GM23338 (cell line): ENCODE data around the gene NLRC5. TPM values are rescaled to one million over a fixed set of nuclear protein-coding genes. Genes with fewer than 3 reads are reported as not detected.

Experiments
- ATAC-seq: fragments of 200-7000 bp; cut with Tn5 transposase; 3 replicates; pipeline ENCODE4 v1.9.1; 2020
- DNase-seq: peaks from one replicate; pipeline ENCODE4 v3.0.0-alpha.2; 2015; ENCODE audit warnings: low spot score
- H2AFZ ChIP-seq: fragments of 200-600 bp; sonication (generic); 2 replicates; pipeline ENCODE4 v1.8.0; 2016; ENCODE audit warnings: antibody characterized with exemption, mild to moderate bottlenecking, moderate library complexity
- H3F3A ChIP-seq: fragments of 200-600 bp; sonication (generic); replicated peaks from 2 replicates; pipeline ENCODE4 v1.8.0; 2017; ENCODE audit warnings: antibody characterized with exemption, mixed run types, low read depth
- H3K27ac ChIP-seq: fragments of 200-600 bp; sonication (generic); 2 replicates; pipeline ENCODE4 v1.6.1; 2016; ENCODE audit warnings: low read depth
- H3K27me3 ChIP-seq: fragments of 200-600 bp; sonication (generic); 2 replicates; pipeline ENCODE4 v1.8.0; 2016; ENCODE audit warnings: mild to moderate bottlenecking, mixed run types, moderate library complexity; ENCODE audit not compliant: insufficient read depth
- H3K36me3 ChIP-seq: fragments of 200-600 bp; sonication (generic); 2 replicates; pipeline ENCODE4 v1.8.0; 2016; ENCODE audit warnings: mild to moderate bottlenecking; ENCODE audit not compliant: insufficient read depth
- H3K4me1 ChIP-seq: fragments of 200-600 bp; sonication (generic); 2 replicates; pipeline ENCODE4 v1.8.0; 2016; ENCODE audit warnings: mild to moderate bottlenecking, moderate library complexity; ENCODE audit not compliant: insufficient read depth
- H3K4me2 ChIP-seq: fragments of 200-600 bp; sonication (generic); 2 replicates; pipeline ENCODE4 v1.7.1; 2017; ENCODE audit warnings: mixed run types
- H3K4me3 ChIP-seq: fragments of 200-600 bp; sonication (generic); 2 replicates; pipeline ENCODE4 v1.6.1; 2016; ENCODE audit warnings: mixed run types
- H3K79me2 ChIP-seq: fragments of 200-600 bp; sonication (generic); replicated peaks from 2 replicates; pipeline ENCODE4 v1.8.0; 2017; ENCODE audit warnings: mild to moderate bottlenecking; ENCODE audit not compliant: insufficient read depth
- H3K9me2 ChIP-seq: fragments of 200-600 bp; sonication (generic); 2 replicates; pipeline ENCODE4 v1.8.0; 2017; ENCODE audit not compliant: insufficient read depth
- H4K20me1 ChIP-seq: fragments of 200-600 bp; sonication (generic); replicated peaks from 2 replicates; pipeline ENCODE4 v1.8.0; 2017; ENCODE audit warnings: mild to moderate bottlenecking; ENCODE audit not compliant: insufficient read depth
- H3K27ac Mint-ChIP-seq: 2 replicates; pipeline ENCODE4 v1.8.0; 2020; ENCODE audit warnings: inconsistent platforms, mild to moderate bottlenecking, moderate library complexity, mixed read lengths
- H3K27me3 Mint-ChIP-seq: 3 replicates; pipeline ENCODE4 v1.8.0; 2022; ENCODE audit warnings: low read depth, mild to moderate bottlenecking, moderate library complexity, mixed read lengths, inconsistent platforms; ENCODE audit not compliant: insufficient read depth, poor library complexity
- H3K36me3 Mint-ChIP-seq: 3 replicates; pipeline ENCODE4 v1.8.0; 2021; ENCODE audit warnings: low read depth, mild to moderate bottlenecking, inconsistent platforms, moderate library complexity, mixed read lengths
- H3K4me1 Mint-ChIP-seq: 3 replicates; pipeline ENCODE4 v1.8.0; 2020; ENCODE audit warnings: mild to moderate bottlenecking, inconsistent platforms, mixed read lengths
- H3K4me3 Mint-ChIP-seq: 3 replicates; pipeline ENCODE4 v1.8.0; 2021; ENCODE audit warnings: moderate library complexity, mild to moderate bottlenecking, inconsistent platforms, mixed read lengths
- H3K9me3 Mint-ChIP-seq: 3 replicates; pipeline ENCODE4 v1.8.0; 2020; ENCODE audit warnings: moderate library complexity, mild to moderate bottlenecking, inconsistent platforms, mixed read lengths
- CREB1 ChIP-seq: fragments of 250-450 bp; sonication (Bioruptor Pico); IDR thresholded peaks from 2 replicates; pipeline ENCODE4 v1.5.0; 2020; ENCODE audit warnings: low read depth, mild to moderate bottlenecking, moderate library complexity
- EZH2 ChIP-seq: fragments of 200-600 bp; sonication (generic); IDR thresholded peaks from one replicate; pipeline ENCODE4 v1.8.0; 2017; ENCODE audit warnings: antibody characterized with exemption, mild to moderate bottlenecking, low read depth; ENCODE audit not compliant: unreplicated experiment
- JUNB ChIP-seq: IDR thresholded peaks from one replicate; pipeline ENCODE4 v1.6.1; 2016; ENCODE audit warnings: antibody characterized with exemption; ENCODE audit not compliant: unreplicated experiment
- NANOG ChIP-seq: IDR thresholded peaks from 2 replicates; pipeline ENCODE4 v1.6.1; 2016; ENCODE audit warnings: antibody characterized with exemption, borderline replicate concordance
- POLR2AphosphoS5 ChIP-seq: IDR thresholded peaks from 2 replicates; pipeline ENCODE4 v1.6.1; 2016; ENCODE audit warnings: antibody characterized with exemption, low read depth
- STAT1 ChIP-seq: IDR thresholded peaks from one replicate; pipeline ENCODE4 v1.6.1; 2016; ENCODE audit warnings: antibody characterized with exemption; ENCODE audit not compliant: unreplicated experiment
- ZNF331 ChIP-seq: fragments of 250-450 bp; sonication (Bioruptor Pico); IDR thresholded peaks from 2 replicates; pipeline ENCODE4 v1.5.0; 2020; ENCODE audit warnings: low read depth, mild to moderate bottlenecking, moderate library complexity
- polyA plus RNA-seq: library from polyadenylated mRNA; unstranded; fragments of >200 nt; fragmentation: Nextera tagmentation; extraction: Ambion mirVana; gene quantifications from 2 replicates; pipeline ENCODE4 v1.2.1, GENCODE V29; 2016
- total RNA-seq: library from RNA; depleted of rRNA; stranded (reverse); fragments of >200 nt; shearing (Covaris generic); gene quantifications from 2 replicates; pipeline ENCODE4 v1.2.3, GENCODE V29; 2014
- TF ChIP-seq, protein P1 (sequence below): IDR thresholded peaks from 2 replicates; pipeline ENCODE4 v1.6.1; 2016; ENCODE audit warnings: antibody characterized with exemption
- TF ChIP-seq, protein P2 (sequence below): fragments of 250-450 bp; sonication (Bioruptor Pico); IDR thresholded peaks from 2 replicates; pipeline ENCODE4 v1.5.0; 2020; ENCODE audit warnings: mild to moderate bottlenecking, moderate library complexity

NLRC5 gene
- total and polyA plus RNA-seq, 2 experiments from 2014 or later, result 2.3 to 3.9 TPM

DNA sequence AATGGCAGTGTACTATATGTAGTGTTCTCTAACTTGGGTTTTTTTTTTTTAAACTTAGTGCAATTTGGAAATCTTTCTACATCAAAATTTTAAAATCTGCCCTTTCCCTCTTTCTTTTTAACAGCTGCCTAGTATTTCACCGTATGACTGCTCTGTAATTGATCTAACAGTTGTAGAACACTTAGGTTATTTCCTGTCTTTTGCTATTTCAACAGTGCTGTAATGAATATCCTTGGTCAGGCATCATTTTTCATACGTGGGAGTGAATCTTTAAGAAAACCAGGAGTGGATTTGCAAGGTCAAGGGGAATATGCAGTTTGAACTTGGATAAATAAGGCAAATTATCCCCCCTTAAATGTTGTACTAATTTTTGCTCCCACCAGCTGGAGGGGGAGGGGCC lies 3.8 kb downstream of the NLRC5 start (continued):
- TF ChIP-seq ZNF331 (CRISPR knock-in tag) (no peak), NANOG (no peak), POLR2AphosphoS5 (no peak)

DNA sequence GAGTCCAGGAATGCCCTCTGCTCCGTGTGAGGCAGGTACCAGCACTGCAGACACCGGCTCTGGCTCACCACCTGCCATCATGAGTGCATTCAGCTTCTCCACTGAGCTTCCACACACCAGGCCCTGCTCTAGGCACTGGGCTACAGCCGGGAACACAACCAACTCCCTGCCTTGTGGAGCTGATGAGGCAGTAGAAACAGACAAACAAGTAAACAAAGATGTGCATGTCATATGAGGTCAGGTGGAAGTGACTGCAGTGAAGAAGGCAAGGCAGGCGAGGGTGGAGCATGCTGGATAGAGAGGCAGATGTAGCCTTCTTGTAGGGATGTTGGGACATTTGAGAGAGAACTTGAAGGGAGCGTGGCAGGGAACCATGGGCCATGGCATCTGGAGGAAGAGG lies 5.0 kb downstream of the NLRC5 start:
- Histone ChIP-seq H3K27me3 (peaks cover 22% of the 10 kb centered on the region), H3K4me3 (no peak overlapping the region), H3K9me2 (no peaks in the 10 kb centered on the region), H3K36me3 (no peaks in the 10 kb centered on the region), H3K79me2 (no peaks in the 10 kb centered on the region), H3K4me2 (no peak overlapping the region), H3K27ac (no peak overlapping the region), H2AFZ (0 out of 2 replicates have a peak overlapping the region, but pooled peaks have one; percentile 59), H4K20me1 (no peaks in the 10 kb centered on the region), H3K4me1 (peaks cover 10% of the 10 kb centered on the region), H3F3A (no peaks in the 10 kb centered on the region)
- H3K4me3 Mint-ChIP-seq, result no peak overlapping the region
- no peaks in the 10 kb centered on the region; the same call in 2 of the 3 replicates for H3K36me3 Mint-ChIP-seq
- no peak overlapping the region for H3K27ac Mint-ChIP-seq
- peaks cover 23% of the 10 kb centered on the region for H3K27me3 Mint-ChIP-seq
- DNase-seq (no peak), ATAC-seq (no peak)
- peaks cover 13% of the 10 kb centered on the region for H3K4me1 Mint-ChIP-seq
- H3K9me3 Mint-ChIP-seq, result no peaks in the 10 kb centered on the region
- no peak for TF ChIP-seq ZNF331 (CRISPR knock-in tag)
- TF ChIP-seq, protein P1, sequence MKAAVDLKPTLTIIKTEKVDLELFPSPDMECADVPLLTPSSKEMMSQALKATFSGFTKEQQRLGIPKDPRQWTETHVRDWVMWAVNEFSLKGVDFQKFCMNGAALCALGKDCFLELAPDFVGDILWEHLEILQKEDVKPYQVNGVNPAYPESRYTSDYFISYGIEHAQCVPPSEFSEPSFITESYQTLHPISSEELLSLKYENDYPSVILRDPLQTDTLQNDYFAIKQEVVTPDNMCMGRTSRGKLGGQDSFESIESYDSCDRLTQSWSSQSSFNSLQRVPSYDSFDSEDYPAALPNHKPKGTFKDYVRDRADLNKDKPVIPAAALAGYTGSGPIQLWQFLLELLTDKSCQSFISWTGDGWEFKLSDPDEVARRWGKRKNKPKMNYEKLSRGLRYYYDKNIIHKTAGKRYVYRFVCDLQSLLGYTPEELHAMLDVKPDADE, result no peak

DNA sequence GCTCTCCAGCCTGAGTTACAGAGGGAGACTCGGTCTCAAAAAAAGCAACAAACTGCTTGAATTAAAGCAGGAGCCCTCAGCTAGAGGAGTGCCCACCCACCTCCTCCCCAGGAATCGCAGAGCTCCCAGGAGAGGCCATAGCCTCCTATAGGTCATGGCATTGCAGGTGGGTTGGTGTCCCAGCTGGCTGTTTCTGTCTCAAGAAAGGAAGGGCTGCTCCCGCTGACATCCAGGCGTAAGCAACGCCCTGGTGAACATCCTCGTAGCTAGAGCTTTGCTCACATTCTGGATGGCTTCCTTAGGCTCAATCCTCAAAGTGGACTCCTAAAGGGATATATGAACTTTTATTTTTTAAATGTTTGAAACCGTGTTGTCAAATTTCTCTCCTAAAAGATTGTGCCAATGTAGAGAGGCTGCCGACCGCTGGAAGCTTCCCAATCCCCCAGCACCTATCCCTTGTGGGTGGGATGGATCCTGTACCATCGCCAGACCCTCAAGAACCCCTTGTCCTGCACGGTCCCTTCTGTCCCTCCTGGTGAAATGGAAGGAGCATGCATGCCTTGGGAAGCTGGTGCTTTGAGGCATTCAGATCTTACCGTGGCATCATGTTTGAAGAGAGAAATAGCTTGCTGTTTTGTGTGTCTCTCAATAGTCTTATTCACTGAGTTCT lies 5.9 kb downstream of the NLRC5 start:
- Histone ChIP-seq H3K27me3 (peaks cover 13% of the 10 kb centered on the region), H3K4me3 (no peak overlapping the region), H2AFZ (no peak overlapping the region; the same call in 1 of the 2 replicates), H3F3A (no peaks in the 10 kb centered on the region), H3K36me3 (no peaks in the 10 kb centered on the region), H3K9me2 (no peaks in the 10 kb centered on the region), H3K27ac (no peak overlapping the region), H4K20me1 (no peaks in the 10 kb centered on the region), H3K79me2 (no peaks in the 10 kb centered on the region), H3K4me2 (no peak overlapping the region), H3K4me1 (peaks cover 5% of the 10 kb centered on the region)
- peaks cover 14% of the 10 kb centered on the region for H3K27me3 Mint-ChIP-seq
- no peak overlapping the region for H3K4me3 Mint-ChIP-seq
- peaks cover 7% of the 10 kb centered on the region for H3K4me1 Mint-ChIP-seq
- ATAC-seq (no peak; the same call in 2 of the 3 replicates), DNase-seq (no peak)
- no peaks in the 10 kb centered on the region for H3K36me3 Mint-ChIP-seq
- no peaks in the 10 kb centered on the region for H3K9me3 Mint-ChIP-seq
- H3K27ac Mint-ChIP-seq, result no peak overlapping the region
- TF ChIP-seq JUNB, result no peak
- TF ChIP-seq, protein P2, sequence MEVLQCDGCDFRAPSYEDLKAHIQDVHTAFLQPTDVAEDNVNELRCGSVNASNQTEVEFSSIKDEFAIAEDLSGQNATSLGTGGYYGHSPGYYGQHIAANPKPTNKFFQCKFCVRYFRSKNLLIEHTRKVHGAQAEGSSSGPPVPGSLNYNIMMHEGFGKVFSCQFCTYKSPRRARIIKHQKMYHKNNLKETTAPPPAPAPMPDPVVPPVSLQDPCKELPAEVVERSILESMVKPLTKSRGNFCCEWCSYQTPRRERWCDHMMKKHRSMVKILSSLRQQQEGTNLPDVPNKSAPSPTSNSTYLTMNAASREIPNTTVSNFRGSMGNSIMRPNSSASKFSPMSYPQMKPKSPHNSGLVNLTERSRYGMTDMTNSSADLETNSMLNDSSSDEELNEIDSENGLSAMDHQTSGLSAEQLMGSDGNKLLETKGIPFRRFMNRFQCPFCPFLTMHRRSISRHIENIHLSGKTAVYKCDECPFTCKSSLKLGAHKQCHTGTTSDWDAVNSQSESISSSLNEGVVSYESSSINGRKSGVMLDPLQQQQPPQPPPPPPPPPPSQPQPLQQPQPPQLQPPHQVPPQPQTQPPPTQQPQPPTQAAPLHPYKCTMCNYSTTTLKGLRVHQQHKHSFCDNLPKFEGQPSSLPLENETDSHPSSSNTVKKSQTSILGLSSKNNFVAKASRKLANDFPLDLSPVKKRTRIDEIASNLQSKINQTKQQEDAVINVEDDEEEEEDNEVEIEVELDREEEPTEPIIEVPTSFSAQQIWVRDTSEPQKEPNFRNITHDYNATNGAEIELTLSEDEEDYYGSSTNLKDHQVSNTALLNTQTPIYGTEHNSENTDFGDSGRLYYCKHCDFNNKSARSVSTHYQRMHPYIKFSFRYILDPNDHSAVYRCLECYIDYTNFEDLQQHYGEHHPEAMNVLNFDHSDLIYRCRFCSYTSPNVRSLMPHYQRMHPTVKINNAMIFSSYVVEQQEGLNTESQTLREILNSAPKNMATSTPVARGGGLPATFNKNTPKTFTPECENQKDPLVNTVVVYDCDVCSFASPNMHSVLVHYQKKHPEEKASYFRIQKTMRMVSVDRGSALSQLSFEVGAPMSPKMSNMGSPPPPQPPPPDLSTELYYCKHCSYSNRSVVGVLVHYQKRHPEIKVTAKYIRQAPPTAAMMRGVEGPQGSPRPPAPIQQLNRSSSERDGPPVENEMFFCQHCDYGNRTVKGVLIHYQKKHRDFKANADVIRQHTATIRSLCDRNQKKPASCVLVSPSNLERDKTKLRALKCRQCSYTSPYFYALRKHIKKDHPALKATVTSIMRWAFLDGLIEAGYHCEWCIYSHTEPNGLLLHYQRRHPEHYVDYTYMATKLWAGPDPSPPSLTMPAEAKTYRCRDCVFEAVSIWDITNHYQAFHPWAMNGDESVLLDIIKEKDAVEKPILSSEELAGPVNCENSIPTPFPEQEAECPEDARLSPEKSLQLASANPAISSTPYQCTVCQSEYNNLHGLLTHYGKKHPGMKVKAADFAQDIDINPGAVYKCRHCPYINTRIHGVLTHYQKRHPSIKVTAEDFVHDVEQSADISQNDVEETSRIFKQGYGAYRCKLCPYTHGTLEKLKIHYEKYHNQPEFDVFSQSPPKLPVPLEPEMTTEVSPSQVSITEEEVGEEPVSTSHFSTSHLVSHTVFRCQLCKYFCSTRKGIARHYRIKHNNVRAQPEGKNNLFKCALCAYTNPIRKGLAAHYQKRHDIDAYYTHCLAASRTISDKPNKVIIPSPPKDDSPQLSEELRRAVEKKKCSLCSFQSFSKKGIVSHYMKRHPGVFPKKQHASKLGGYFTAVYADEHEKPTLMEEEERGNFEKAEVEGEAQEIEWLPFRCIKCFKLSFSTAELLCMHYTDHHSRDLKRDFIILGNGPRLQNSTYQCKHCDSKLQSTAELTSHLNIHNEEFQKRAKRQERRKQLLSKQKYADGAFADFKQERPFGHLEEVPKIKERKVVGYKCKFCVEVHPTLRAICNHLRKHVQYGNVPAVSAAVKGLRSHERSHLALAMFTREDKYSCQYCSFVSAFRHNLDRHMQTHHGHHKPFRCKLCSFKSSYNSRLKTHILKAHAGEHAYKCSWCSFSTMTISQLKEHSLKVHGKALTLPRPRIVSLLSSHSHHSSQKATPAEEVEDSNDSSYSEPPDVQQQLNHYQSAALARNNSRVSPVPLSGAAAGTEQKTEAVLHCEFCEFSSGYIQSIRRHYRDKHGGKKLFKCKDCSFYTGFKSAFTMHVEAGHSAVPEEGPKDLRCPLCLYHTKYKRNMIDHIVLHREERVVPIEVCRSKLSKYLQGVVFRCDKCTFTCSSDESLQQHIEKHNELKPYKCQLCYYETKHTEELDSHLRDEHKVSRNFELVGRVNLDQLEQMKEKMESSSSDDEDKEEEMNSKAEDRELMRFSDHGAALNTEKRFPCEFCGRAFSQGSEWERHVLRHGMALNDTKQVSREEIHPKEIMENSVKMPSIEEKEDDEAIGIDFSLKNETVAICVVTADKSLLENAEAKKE (CRISPR knock-in tag), result no peak
- TF ChIP-seq STAT1, result no peak
- no peak for TF ChIP-seq EZH2
- no peak for TF ChIP-seq POLR2AphosphoS5
- no peak for TF ChIP-seq CREB1
- no peak for TF ChIP-seq ZNF331 (CRISPR knock-in tag)
